Neural progenitor cell (in vitro differentiated cells): ENCODE results near the gene CELF5. TPM values are rescaled to one million over a fixed set of nuclear protein-coding genes. Genes with fewer than 3 reads are reported as not detected.

Source experiments
- DNase-seq: peaks from one replicate; pipeline ENCODE4 v3.0.0-alpha.2; 2016; ENCODE audit warnings: low spot score
- H2AFZ ChIP-seq: fragments of 200-600 bp; sonication (generic); replicated peaks from 2 replicates; pipeline ENCODE4 v1.6.1; 2016; ENCODE audit warnings: antibody characterized with exemption
- H3F3A ChIP-seq: fragments of 200-600 bp; sonication (generic); 2 replicates; pipeline ENCODE4 v1.6.1; 2016; ENCODE audit warnings: antibody characterized with exemption, low read depth
- H3K27ac ChIP-seq: fragments of 200-600 bp; sonication (generic); 2 replicates; pipeline ENCODE4 v1.5.1; 2016; ENCODE audit warnings: mild to moderate bottlenecking
- H3K27me3 ChIP-seq: fragments of 200-600 bp; sonication (generic); 2 replicates; pipeline ENCODE4 v1.6.1; 2016; ENCODE audit warnings: mild to moderate bottlenecking, moderate library complexity
- H3K36me3 ChIP-seq: fragments of 200-600 bp; sonication (generic); 2 replicates; pipeline ENCODE4 v1.5.1; 2016
- H3K4me1 ChIP-seq: fragments of 200-600 bp; sonication (generic); 2 replicates; pipeline ENCODE4 v1.6.1; 2016; ENCODE audit warnings: mixed run types
- H3K4me2 ChIP-seq: fragments of 200-600 bp; sonication (generic); 2 replicates; pipeline ENCODE4 v1.6.1; 2016
- H3K4me3 ChIP-seq: fragments of 200-600 bp; sonication (generic); 2 replicates; pipeline ENCODE4 v1.5.1; 2016
- H3K79me2 ChIP-seq: fragments of 200-600 bp; sonication (generic); 2 replicates; pipeline ENCODE4 v1.6.1; 2016; ENCODE audit warnings: low read depth
- H3K9ac ChIP-seq: fragments of 200-600 bp; sonication (generic); 2 replicates; pipeline ENCODE4 v1.6.1; 2016
- H3K9me3 ChIP-seq: fragments of 200-600 bp; sonication (generic); 2 replicates; pipeline ENCODE4 v1.5.1; 2016; ENCODE audit warnings: low read depth
- H4K20me1 ChIP-seq: fragments of 200-600 bp; sonication (generic); 2 replicates; pipeline ENCODE4 v1.6.1; 2016; ENCODE audit warnings: low read depth
- H3K27ac Mint-ChIP-seq: 3 replicates; pipeline ENCODE4 v1.8.0; 2021; ENCODE audit warnings: mixed read lengths
- H3K27me3 Mint-ChIP-seq: 2 replicates; pipeline ENCODE4 v1.8.0; 2022; ENCODE audit warnings: low read depth, mild to moderate bottlenecking, inconsistent platforms, moderate library complexity, mixed read lengths; ENCODE audit not compliant: insufficient read depth
- H3K36me3 Mint-ChIP-seq: 3 replicates; pipeline ENCODE4 v1.8.0; 2021; ENCODE audit warnings: mixed read lengths
- H3K4me1 Mint-ChIP-seq: 3 replicates; pipeline ENCODE4 v1.8.0; 2021; ENCODE audit warnings: mixed read lengths
- H3K4me3 Mint-ChIP-seq: 3 replicates; pipeline ENCODE4 v1.8.0; 2021; ENCODE audit warnings: mild to moderate bottlenecking, moderate library complexity, mixed read lengths
- H3K9me3 Mint-ChIP-seq: 3 replicates; pipeline ENCODE4 v1.8.0; 2020; ENCODE audit warnings: mixed read lengths
- CTCF ChIP-seq: fragments of 200-600 bp; sonication (generic); IDR thresholded peaks from 2 replicates; pipeline ENCODE4 v1.5.1; 2017; ENCODE audit warnings: antibody characterized with exemption, mild to moderate bottlenecking
- EZH2 ChIP-seq: fragments of 200-600 bp; sonication (generic); IDR thresholded peaks from 2 replicates; pipeline ENCODE4 v1.6.1; 2017; ENCODE audit warnings: antibody characterized with exemption, mild to moderate bottlenecking, moderate library complexity
- EZH2phosphoT487 ChIP-seq: fragments of 200-600 bp; sonication (generic); IDR thresholded peaks from 2 replicates; pipeline ENCODE4 v1.6.1; 2017; ENCODE audit warnings: antibody characterized with exemption
- total RNA-seq: library from RNA; depleted of rRNA; stranded (reverse); fragments of >200 nt; gene quantifications from 2 replicates; pipeline ENCODE4 v1.2.3, GENCODE V29; 2015; ENCODE audit warnings: low replicate concordance

Gene CELF5
- total RNA-seq, 1 donor from 2014 or later, result 7.9 TPM

- Histone ChIP-seq H3K36me3 (no peaks in the 10 kb centered on the region), H3K27me3 (no peaks in the 10 kb centered on the region), H3K9ac (no peak overlapping the region), H3K4me2 (no peak overlapping the region), H3K4me3 (no peak overlapping the region), H2AFZ (no peak overlapping the region), H3K4me1 (peaks cover 8% of the 10 kb centered on the region), H3F3A (peaks cover 22% of the 10 kb centered on the region), H3K9me3 (no peaks in the 10 kb centered on the region), H3K27ac (no peak overlapping the region), H4K20me1 (peaks cover 27% of the 10 kb centered on the region), H3K79me2 (no peaks in the 10 kb centered on the region)
- Mint-ChIP-seq H3K27ac (no peak overlapping the region), H3K4me3 (peak overlapping the region; percentile 12), H3K27me3 (peaks cover 15% of the 10 kb centered on the region), H3K36me3 (peaks cover 4% of the 10 kb centered on the region), H3K9me3 (no peaks in the 10 kb centered on the region), H3K4me1 (peaks cover 15% of the 10 kb centered on the region)
- DNase-seq, result no peak
- no peak for TF ChIP-seq EZH2phosphoT487
- TF ChIP-seq CTCF, result no peak
- no peak for TF ChIP-seq EZH2
Measured at GRCh38 chr19:3278294-3278693, 53.8 kb downstream of the CELF5 start.

GRCh38 chr19:3278749-3279148 lies 54.3 kb downstream of the CELF5 start:
- H2AFZ ChIP-seq, result no peak overlapping the region
- H3F3A ChIP-seq, result peaks cover 27% of the 10 kb centered on the region
- H3K9me3 ChIP-seq, result no peaks in the 10 kb centered on the region
- no peak overlapping the region for H3K4me3 ChIP-seq
- H4K20me1 ChIP-seq, result peaks cover 27% of the 10 kb centered on the region
- H3K27me3 ChIP-seq, result no peaks in the 10 kb centered on the region
- Mint-ChIP-seq H3K4me3 (no peak overlapping the region), H3K27me3 (peaks cover 15% of the 10 kb centered on the region), H3K9me3 (no peaks in the 10 kb centered on the region), H3K27ac (no peak overlapping the region), H3K4me1 (peaks cover 12% of the 10 kb centered on the region), H3K36me3 (peaks cover 4% of the 10 kb centered on the region)
- no peaks in the 10 kb centered on the region for H3K36me3 ChIP-seq
- H3K27ac ChIP-seq, result no peak overlapping the region
- no peaks in the 10 kb centered on the region for H3K79me2 ChIP-seq
- H3K4me1 ChIP-seq, result peaks cover 8% of the 10 kb centered on the region
- no peak for DNase-seq
- no peak overlapping the region for H3K9ac ChIP-seq
- no peak overlapping the region for H3K4me2 ChIP-seq
- TF ChIP-seq CTCF (no peak), EZH2 (no peak), EZH2phosphoT487 (no peak)

DNA sequence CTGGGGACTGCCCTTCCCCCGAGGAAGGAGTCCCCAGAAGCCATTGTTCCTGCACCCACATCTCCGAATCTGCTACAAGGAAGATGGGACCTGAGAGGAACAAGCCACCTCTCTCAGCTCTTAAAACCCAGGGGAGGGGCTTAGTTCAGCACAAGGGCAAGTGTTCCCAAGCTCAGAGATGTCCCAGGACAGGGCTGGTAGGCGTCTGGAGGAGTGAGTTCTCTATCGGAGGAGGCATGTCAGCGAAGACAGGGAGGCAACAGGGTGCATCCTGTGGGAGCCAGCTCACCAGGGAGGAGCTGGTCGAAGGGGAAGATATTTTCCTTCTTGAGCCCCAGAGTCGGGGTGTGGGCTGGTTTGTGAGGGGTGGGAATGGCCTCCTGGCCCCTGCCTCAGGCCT lies 54.8 kb downstream of the CELF5 start:
- H3K36me3 ChIP-seq, result no peaks in the 10 kb centered on the region
- H3K27me3 Mint-ChIP-seq, result peaks cover 15% of the 10 kb centered on the region
- H3K36me3 Mint-ChIP-seq, result peaks cover 2% of the 10 kb centered on the region

More for the DNA sequence above, 54.8 kb downstream of the CELF5 start:
- Mint-ChIP-seq H3K4me3 (no peak overlapping the region), H3K9me3 (no peaks in the 10 kb centered on the region), H3K4me1 (peaks cover 12% of the 10 kb centered on the region), H3K27ac (no peak overlapping the region)
- Histone ChIP-seq H3K27me3 (no peaks in the 10 kb centered on the region), H2AFZ (no peak overlapping the region), H3K27ac (no peak overlapping the region), H4K20me1 (peaks cover 23% of the 10 kb centered on the region), H3K4me2 (no peak overlapping the region), H3F3A (peaks cover 32% of the 10 kb centered on the region), H3K79me2 (no peaks in the 10 kb centered on the region), H3K9ac (no peak overlapping the region), H3K9me3 (no peaks in the 10 kb centered on the region), H3K4me1 (peaks cover 9% of the 10 kb centered on the region), H3K4me3 (no peak overlapping the region)
- DNase-seq, result no peak
- TF ChIP-seq CTCF (no peak), EZH2 (no peak), EZH2phosphoT487 (no peak)
